HG03469 (cell line): ENCODE measurements around the gene ICAM5.
"Not testable (repeated sequence)": the region's sequence is repeated elsewhere in the genome, so short reads cannot be mapped to it uniquely, and the experiment has no call there.

Experiments
- ATAC-seq: cut with Tn5 transposase; IDR thresholded peaks from one replicate; pipeline ENCODE4 v1.9.1; 2021; ENCODE audit warnings: mild to moderate bottlenecking, moderate library complexity, moderate number of reproducible peaks; ENCODE audit not compliant: unreplicated experiment

Gene ICAM5

GRCh38 chr19:10318807-10319682 lies 29.3 kb downstream of the ICAM5 start:
- ATAC-seq = no peak

GRCh38 chr19:10320602-10321416 lies 31.1 kb downstream of the ICAM5 start:
- ATAC-seq = no peak

GRCh38 chr19:10321417-10321797 lies 31.7 kb downstream of the ICAM5 start:
- no peak for ATAC-seq

GRCh38 chr19:10321874-10322835 lies 32.4 kb downstream of the ICAM5 start:
- no peak for ATAC-seq

DNA sequence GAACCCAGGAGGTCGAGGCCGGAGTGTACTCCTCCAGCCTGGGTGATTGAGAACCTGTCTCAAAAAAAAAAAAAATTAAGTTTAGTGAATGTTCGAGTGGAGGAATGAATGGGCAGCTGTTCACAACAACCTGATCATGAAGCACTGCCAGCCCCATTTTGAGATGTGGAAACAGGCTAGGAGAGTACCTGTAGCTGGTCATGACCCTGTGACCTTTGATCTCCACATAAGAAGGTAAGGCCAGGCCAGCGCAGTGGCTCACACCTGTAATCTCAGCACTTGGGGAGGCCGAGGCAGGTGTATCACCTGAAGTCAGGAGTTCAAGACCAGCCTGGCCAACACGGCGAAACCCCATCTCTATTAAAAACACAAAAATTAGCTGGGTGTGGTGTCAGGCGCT lies 36.0 kb downstream of the ICAM5 start:
- ATAC-seq = no peak

GRCh38 chr19:10327793-10328192 lies 38.0 kb downstream of the ICAM5 start:
- ATAC-seq = no peak

DNA sequence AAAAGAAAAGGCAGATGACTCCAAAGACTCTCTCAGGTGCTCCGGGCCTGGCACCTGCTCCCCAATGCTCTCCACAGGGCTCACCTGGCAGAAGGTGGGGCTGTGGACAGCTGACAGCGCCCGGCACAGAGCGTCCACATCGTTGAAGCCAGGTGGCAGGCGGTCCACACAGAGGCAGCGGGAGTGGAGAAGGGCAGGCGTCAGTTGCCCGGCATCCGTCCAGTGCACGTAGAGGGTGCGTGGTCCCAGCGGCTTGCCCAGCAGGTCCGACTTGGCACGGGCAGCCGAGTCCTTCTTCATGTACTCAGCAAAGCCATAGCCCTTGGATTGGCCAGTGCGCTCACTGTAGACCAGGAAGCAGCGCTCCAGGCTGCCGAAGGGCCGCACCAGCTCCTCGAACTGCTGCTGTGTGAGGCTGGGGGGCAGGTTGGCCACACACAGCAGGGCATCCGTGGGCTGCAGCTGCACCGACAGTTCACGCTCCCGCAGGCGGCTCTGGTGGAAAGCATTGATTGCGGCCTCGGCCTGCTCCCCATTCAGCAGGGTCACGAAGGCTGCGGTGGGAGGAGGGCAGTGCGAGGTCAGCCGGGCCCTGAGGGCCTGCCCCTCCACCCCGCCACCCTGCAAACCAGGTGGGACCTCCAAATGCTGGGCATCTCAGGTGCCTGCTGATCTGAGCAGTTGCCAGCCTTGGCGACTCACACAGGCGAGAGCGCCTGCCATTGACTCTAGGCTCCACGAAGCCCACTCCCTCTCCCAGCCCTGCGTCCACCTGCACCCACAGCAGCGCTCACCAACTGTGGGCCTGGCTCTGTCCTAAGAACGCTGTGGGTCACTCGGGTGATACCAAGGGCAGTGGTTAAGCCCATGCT lies 39.0 kb downstream of the ICAM5 start:
- no peak for ATAC-seq

GRCh38 chr19:10329555-10329954 lies 39.8 kb downstream of the ICAM5 start:
- no peak for ATAC-seq

DNA sequence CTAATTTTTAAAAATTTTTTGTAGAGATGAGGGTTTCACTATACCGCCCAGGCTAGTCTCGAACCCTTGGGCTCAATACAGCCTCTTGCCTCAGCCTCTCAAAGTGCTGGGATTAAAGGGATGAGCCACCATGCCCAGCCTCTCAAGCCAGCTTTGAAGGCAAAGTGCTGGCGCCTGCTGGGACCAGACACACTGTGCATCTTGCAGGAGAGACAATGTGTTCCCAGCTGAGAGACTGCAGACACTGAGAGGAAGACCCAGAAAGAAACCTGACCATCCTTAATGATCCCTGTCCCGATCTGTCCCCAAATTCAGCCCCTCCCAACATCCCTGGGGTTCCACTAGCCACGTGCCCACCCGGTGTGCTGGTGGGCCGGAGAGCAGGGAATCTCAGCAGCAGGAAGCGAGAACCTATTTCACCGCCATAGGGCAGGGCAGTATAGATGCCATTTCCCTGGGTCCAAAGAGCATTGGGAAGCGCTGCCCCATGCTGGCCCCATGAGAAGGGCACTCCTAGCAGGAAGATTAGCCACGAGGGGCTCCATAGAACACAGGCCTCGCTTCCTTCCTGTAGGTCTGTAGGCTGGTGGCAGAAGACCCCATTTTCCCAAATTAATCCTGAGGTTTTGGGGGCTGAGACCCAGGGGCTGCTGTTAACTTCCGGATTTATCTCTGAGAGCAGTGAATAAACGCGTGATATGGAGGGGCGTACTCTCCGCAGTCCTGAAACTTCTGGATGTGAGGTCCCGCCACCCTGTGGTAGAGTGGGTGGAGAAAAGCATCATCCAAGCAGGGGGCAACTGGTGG lies 42.6 kb downstream of the ICAM5 start:
- no peak for ATAC-seq

- ATAC-seq = peak; percentile 47
Observed at GRCh38 chr19:10332965-10333757, 43.4 kb downstream of the ICAM5 start, which contains the start of gene RAVER1. RAVER1 (minus strand) TSS chr19:10333529; CDS start chr19:10333507, 22 bp downstream.

GRCh38 chr19:10333758-10334587 lies 44.2 kb downstream of the ICAM5 start:
- ATAC-seq = no peak

DNA sequence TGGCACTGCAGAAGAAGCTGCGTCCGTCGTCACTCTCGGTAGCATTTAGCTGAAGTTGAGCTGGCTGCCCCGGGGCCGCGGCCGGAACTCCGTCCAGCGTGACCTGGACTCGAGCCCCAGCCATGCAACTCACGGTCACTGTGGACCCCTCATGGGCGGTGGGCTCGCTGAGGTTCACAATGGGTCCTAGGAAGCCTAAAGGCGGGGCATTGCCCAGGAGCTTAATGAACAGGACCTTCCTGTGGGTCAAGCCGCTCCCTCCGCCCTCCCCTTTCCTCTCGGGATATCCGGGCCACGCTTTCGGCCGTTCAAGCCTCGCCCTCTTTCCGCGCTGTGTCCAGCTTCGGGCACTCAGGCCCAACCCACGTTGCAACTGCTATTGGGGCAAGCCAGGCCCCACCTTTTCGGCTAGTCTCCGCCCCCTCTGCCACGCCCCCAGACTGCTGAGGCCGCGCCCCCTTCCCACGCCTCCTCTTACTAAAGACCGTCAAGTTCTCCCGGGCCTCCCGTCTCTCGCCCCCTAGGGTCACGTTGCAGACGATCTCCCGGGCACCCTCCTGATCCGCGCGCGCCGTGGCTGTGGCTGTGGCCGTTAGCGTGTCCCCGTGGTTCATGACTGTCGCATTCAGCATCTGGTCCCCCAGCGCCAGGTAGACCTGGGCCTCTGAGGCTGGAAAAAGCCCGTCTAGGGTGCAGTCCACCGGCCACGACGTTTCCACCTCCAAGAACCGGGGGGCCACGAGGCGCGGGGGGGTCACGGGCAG lies 45.0 kb downstream of the ICAM5 start:
- no peak for ATAC-seq

DNA sequence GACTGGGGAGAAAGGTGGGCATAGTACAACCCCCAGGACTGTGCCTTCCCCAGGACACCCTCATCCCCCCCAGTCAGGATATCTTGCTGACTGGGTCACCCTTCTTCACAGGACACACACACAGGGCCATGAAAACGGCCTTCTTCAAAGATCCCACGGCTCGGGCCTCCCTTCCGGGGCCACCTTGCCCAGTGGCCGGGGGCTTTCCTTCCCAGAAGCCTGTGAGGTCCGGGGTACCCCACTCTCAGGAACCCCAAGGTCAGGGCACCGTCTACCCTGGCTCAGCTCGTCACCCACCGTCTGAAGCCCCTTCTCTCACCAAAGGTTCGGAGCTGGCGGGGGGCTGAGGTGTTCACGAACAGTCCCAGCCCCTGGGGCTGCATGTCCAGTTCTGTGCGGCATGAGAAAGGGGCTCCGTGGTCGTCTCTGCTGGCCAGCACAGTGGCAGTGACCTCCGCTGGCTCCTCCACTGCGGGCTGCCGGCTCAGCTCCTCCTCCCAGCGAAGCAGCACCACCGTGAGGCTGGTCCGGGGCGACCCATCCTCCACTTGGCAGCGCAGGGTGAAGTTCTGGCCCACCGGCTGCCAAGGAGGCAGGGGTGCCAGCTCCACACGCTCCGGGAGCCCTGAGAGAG lies 45.7 kb downstream of the ICAM5 start:
- ATAC-seq = no peak

DNA sequence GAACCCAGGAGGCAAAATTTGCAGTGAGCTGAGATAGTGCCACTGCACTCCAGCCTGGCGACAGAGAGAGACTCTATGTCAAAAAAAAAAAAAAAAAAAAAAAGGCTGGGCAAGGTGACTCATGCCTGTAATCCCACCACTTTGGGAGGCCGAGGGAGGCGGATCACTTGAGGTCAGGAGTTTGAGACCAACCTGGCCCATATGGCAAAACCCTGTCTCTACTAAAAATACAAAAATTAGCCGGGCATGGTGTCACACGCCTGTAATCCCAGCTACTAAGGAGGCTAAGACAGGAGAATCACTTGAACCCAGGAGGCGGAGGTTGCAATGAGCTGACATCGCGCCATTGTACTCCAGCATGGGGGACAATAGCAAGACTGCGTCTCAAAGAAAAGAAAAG lies 47.0 kb downstream of the ICAM5 start:
- not testable (repeated sequence) for ATAC-seq

DNA sequence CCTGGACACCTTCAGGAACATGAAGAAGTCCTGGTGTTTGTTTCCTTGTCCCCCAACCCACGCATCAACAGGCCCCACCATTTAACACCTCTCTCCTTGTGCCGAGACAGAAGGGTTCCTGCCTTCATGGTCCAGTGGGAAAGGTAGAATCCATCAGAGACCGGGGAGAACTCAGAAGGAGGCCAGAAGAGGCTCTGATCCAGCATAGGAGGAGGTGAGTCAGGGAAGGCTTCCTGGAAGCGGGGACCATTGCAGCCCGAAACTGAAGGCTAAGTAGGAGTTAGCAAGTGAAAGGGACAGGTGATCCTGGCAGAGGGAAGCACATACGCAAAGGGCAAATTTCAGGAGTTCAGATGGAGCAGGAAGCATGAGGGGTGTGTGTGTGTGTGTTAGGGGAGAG lies 49.2 kb downstream of the ICAM5 start:
- ATAC-seq = no peak

DNA sequence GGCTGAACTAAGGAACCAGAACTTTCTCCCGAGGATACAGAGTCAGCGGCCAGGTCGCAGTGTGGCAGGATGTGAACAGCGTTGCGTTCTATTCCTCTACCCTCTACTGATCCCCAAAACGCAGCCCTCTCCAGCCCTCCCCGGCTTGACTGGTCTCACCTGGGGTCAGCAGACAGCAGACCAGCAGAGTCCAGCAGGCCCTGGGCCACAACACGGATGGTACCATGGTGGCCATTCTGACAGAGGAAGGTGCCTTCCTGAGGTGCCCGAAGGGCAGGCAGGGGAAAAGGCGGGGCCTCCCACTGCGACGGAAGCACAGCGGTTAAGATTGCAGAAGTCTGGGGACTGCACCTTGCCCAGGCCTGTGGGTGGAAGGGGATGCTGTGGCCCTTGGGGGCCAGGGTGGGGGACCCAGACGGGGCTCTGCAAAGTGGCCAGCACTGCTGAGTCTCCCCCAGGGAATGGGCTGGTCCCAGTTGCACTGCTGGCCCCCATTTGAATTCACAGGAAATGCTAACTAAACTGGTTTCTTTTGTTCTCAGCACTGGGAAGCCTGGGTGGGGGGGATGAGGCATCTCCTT lies 49.7 kb downstream of the ICAM5 start, which contains the start of gene ICAM3:
ICAM3 (minus strand) TSS at position 245 of the 581 bp plus-strand sequence; CDS start at position 235, 10 bp downstream.
- no peak for ATAC-seq
